GM12878 (cell line): Measurements from ENCODE around the gene RCAN1. TPM values are rescaled to one million over a fixed set of nuclear protein-coding genes. Genes with fewer than 3 reads are reported as not detected.

Source experiments
- ATAC-seq: fragments of 200-7000 bp; cut with Tn5 transposase; 3 replicates; pipeline ENCODE4 v1.9.1; 2020; ENCODE audit warnings: mild to moderate bottlenecking, moderate library complexity
- BruUV-seq: library from RNA; stranded (reverse); fragments of 400-500 nt; replicated peaks from 2 replicates; lab custom pipeline; 2021; lab: Mats Ljungman, UMichigan
- CTCF ChIA-PET: fragments of 300-600 bp; sonication (Branson Sonifier 250); formaldehyde crosslinking; extraction: SDS; loops from one replicate; lab custom pipeline; 2021; ENCODE audit warnings: inconsistent platforms; lab: Yijun Ruan, JAX
- POLR2A ChIA-PET: fragments of 350-600 bp; formaldehyde crosslinking; extraction: SDS; loops from one replicate; lab custom pipeline; 2021; ENCODE audit warnings: inconsistent platforms; lab: Charles Lee
- RAD21 ChIA-PET: fragments of 300-600 bp; sonication (Branson Sonifier 250); formaldehyde crosslinking; loops from one replicate; lab custom pipeline; 2023; ENCODE audit warnings: antibody characterized with exemption; ENCODE audit not compliant: unreplicated experiment; lab: Charles Lee
- SMC1A ChIA-PET: fragments of 300-600 bp; sonication (Branson Sonifier 250); formaldehyde crosslinking; loops from one replicate; lab custom pipeline; 2023; ENCODE audit not compliant: unreplicated experiment, uncharacterized antibody; lab: Charles Lee
- DNase-seq: peaks from one replicate; pipeline ENCODE4 v3.0.0-alpha.2; 2011; ENCODE audit warnings: low read depth, low spot score
- FAIRE-seq: peaks from 3 replicates; lab custom pipeline; 2011; peaks lifted over from hg19 to GRCh38; lab: Jason Lieb, UNC
- H2AFZ ChIP-seq: 2 replicates; pipeline ENCODE4 v1.6.0; 2011; ENCODE audit warnings: low read depth, low read length, control low read depth; ENCODE audit not compliant: control insufficient read depth
- H3K27ac ChIP-seq: 2 replicates; pipeline ENCODE4 v1.5.1; 2011; ENCODE audit warnings: control low read depth; ENCODE audit not compliant: control insufficient read depth, insufficient read depth
- H3K27me3 ChIP-seq, 2 experiments: replicated peaks in 1 of 2; 2 replicates each; pipeline versions ENCODE4 v1.6.0 to v1.6.1; 2011; ENCODE audit warnings: low read length in 1 of 2; ENCODE audit not compliant: control insufficient read depth in 2 of 2, insufficient read depth in 2 of 2
- H3K36me3 ChIP-seq, 2 experiments: 2 replicates each; pipeline ENCODE4 v1.5.1; 2011; ENCODE audit warnings: low read length in 1 of 2; ENCODE audit not compliant: control insufficient read depth in 2 of 2, insufficient read depth in 2 of 2
- H3K4me1 ChIP-seq: 2 replicates; pipeline ENCODE4 v1.6.1; 2011; ENCODE audit warnings: mild to moderate bottlenecking, low read length, moderate library complexity, mixed read lengths; ENCODE audit not compliant: control insufficient read depth, insufficient read depth
- H3K4me2 ChIP-seq: 2 replicates; pipeline ENCODE4 v1.6.0; 2011; ENCODE audit warnings: control low read depth; ENCODE audit not compliant: control insufficient read depth, insufficient read depth
- H3K4me3 ChIP-seq: fragments of 200-600 bp; sonication (generic); 2 replicates; pipeline ENCODE4 v1.5.1; 2016
- H3K79me2 ChIP-seq: 2 replicates; pipeline ENCODE4 v1.6.0; 2011; ENCODE audit warnings: low read length; ENCODE audit not compliant: control insufficient read depth, insufficient read depth
- H3K9ac ChIP-seq: 2 replicates; pipeline ENCODE4 v1.8.0; 2011; ENCODE audit warnings: low read length, control low read depth, mixed read lengths; ENCODE audit not compliant: control insufficient read depth, insufficient read depth
- H3K9me3 ChIP-seq: replicated peaks from 3 replicates; pipeline ENCODE4 v1.5.1; 2011; ENCODE audit warnings: mild to moderate bottlenecking, low read length; ENCODE audit not compliant: control insufficient read depth, insufficient read depth
- H4K20me1 ChIP-seq: 2 replicates; pipeline ENCODE4 v1.6.0; 2011; ENCODE audit not compliant: control insufficient read depth, insufficient read depth
- CTCF ChIP-seq, 3 experiments: IDR thresholded peaks in 2 of 3; conservative IDR thresholded peaks in 1 of 3; 2 replicates each; pipeline ENCODE4 v1.5.1; 2011; ENCODE audit warnings: low read depth in 3 of 3, low read length in 3 of 3, mild to moderate bottlenecking in 3 of 3, control low read depth in 2 of 3, moderate library complexity in 2 of 3, inconsistent platforms in 1 of 3, mixed read lengths in 1 of 3; ENCODE audit not compliant: control insufficient read depth in 2 of 3, insufficient read depth in 1 of 3; ENCODE audit errors: extremely low read depth in 1 of 3
- DPF2 ChIP-seq: fragments of 450-650 bp; IDR thresholded peaks from 2 replicates; pipeline ENCODE4 v1.6.1; 2017; ENCODE audit warnings: mild to moderate bottlenecking
- FOXM1 ChIP-seq: IDR thresholded peaks from 2 replicates; pipeline ENCODE4 v1.6.1; 2012; ENCODE audit warnings: low read depth, mild to moderate bottlenecking, inconsistent platforms, low read length, moderate library complexity
- LARP7 ChIP-seq: fragments of 450-650 bp; IDR thresholded peaks from 2 replicates; pipeline ENCODE4 v1.6.1; 2017; ENCODE audit warnings: mild to moderate bottlenecking
- POLR2A ChIP-seq: IDR thresholded peaks from 2 replicates; pipeline ENCODE4 v1.6.1; 2011; ENCODE audit warnings: low read depth, mild to moderate bottlenecking, low read length
- RELA ChIP-seq: fragments of 450-650 bp; IDR thresholded peaks from 2 replicates; pipeline ENCODE4 v1.8.0; 2014; ENCODE audit warnings: borderline replicate concordance; ENCODE audit not compliant: partially characterized antibody
- SMAD5 ChIP-seq: IDR thresholded peaks from 2 replicates; pipeline ENCODE4 v1.6.1; 2016; ENCODE audit warnings: antibody characterized with exemption, low read depth
- WGBS: methylation state at CpG from one replicate; pipeline ENCODE4 v1.1.6; 2016; ENCODE audit warnings: low lambda C conversion rate; ENCODE audit not compliant: insufficient replicate concordance, insufficient coverage; ENCODE audit errors: missing lambda C conversion rate; 5-methylcytosine and 5-hydroxymethylcytosine counted together
- in situ Hi-C: fragments of 300-500 bp; cut with MboI; formaldehyde crosslinking; loops from 9 replicates; pipeline ENCODE4 v1.14.3; 2018; ENCODE audit warnings: mixed read lengths
- intact Hi-C: fragments of 100-400 bp; cut with micrococcal nuclease; formaldehyde crosslinking; loops from one replicate; pipeline ENCODE4 v1.14.2; 2022; ENCODE audit not compliant: unreplicated experiment
- polyA plus RNA-seq, 11 experiments: library from polyadenylated mRNA; depleted of rRNA in 4 of 11; unstranded in 6 of 11; stranded (reverse) in 5 of 11; fragments of >200 nt; fragmentation: Nextera tagmentation in 4 of 11; fragmentation: Illumina TruSeq in 1 of 11; extraction: Ambion mirVana in 4 of 11; extraction: Trizol in 1 of 11; gene quantifications; 1 replicate in 1 of 11; 2 replicates in 10 of 11; pipeline versions ENCODE4 v1.2.1 to v1.2.3, GENCODE V29; 2011 to 2016; ENCODE audit warnings: inconsistent platforms in 2 of 11, missing spikeins in 2 of 11, low read depth in 1 of 11
- total RNA-seq, 4 experiments: library from RNA; depleted of rRNA in 3 of 4; stranded (reverse); fragments of >200 nt in 3 of 4; fragmentation: Illumina TruSeq in 1 of 4; extraction: Trizol in 1 of 4; gene quantifications; 2 replicates each; pipeline versions ENCODE4 v1.2.1 to v1.2.3, GENCODE V29; 2013 to 2021
- TF ChIP-seq, protein P1 (sequence below): fragments of 450-650 bp; IDR thresholded peaks from 2 replicates; pipeline ENCODE4 v1.6.1; 2017; ENCODE audit warnings: mild to moderate bottlenecking
- TF ChIP-seq, protein P2 (sequence below): fragments of 150-350 bp; IDR thresholded peaks from 2 replicates; pipeline ENCODE4 v1.6.1; 2016; ENCODE audit warnings: low read depth, low read length
- TF ChIP-seq, protein P3 (sequence below): fragments of 450-650 bp; formaldehyde crosslinking; IDR thresholded peaks from 2 replicates; pipeline ENCODE4 v1.4.0; 2020; ENCODE audit warnings: mild to moderate bottlenecking, moderate library complexity

The RCAN1 gene
- total and polyA plus RNA-seq, 10 of the 15 experiments (the other 5 are each of a cell fraction or from before 2014, with no cell fraction given), result 2.8 to 12.9 (median 10.5) TPM

- H2AFZ ChIP-seq, result no peak overlapping the region
- no peak for ATAC-seq
- DNase-seq, result no peak
- H3K79me2 ChIP-seq, result no peaks in the 10 kb centered on the region
- no peaks in the 10 kb centered on the region for H4K20me1 ChIP-seq
- H3K4me3 ChIP-seq, result no peak overlapping the region
- H3K27me3 ChIP-seq, result no peaks in the 10 kb centered on the region
- no peaks in the 10 kb centered on the region for H3K9me3 ChIP-seq
- intact Hi-C loops (no loop called here), in situ Hi-C loops (no loop called here)
- ChIA-PET POLR2A (no interaction called here), RAD21 (interaction anchor here (1.0 kb wide), 1 partner anchor 86 kb away, joined by 5 read pairs; no protein-coding TSS in a partner anchor), SMC1A (interaction anchor here (1.0 to 1.6 kb wide), 2 partner anchors 9 to 10 kb away, joined by 3 read pairs; no protein-coding TSS in a partner anchor), CTCF (interaction anchor here (0.7 to 13.6 kb wide), 6 partner anchors 9 to 115 kb away, joined by 3 to 216 read pairs (median 7); no protein-coding TSS in a partner anchor)
- no peak for FAIRE-seq
- no peaks in the 10 kb centered on the region for H3K4me1 ChIP-seq
- TF ChIP-seq, protein P1, sequence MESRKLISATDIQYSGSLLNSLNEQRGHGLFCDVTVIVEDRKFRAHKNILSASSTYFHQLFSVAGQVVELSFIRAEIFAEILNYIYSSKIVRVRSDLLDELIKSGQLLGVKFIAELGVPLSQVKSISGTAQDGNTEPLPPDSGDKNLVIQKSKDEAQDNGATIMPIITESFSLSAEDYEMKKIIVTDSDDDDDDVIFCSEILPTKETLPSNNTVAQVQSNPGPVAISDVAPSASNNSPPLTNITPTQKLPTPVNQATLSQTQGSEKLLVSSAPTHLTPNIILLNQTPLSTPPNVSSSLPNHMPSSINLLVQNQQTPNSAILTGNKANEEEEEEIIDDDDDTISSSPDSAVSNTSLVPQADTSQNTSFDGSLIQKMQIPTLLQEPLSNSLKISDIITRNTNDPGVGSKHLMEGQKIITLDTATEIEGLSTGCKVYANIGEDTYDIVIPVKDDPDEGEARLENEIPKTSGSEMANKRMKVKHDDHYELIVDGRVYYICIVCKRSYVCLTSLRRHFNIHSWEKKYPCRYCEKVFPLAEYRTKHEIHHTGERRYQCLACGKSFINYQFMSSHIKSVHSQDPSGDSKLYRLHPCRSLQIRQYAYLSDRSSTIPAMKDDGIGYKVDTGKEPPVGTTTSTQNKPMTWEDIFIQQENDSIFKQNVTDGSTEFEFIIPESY, result no peak
- no peak for TF ChIP-seq FOXM1
- TF ChIP-seq DPF2, result no peak
- TF ChIP-seq, protein P2, sequence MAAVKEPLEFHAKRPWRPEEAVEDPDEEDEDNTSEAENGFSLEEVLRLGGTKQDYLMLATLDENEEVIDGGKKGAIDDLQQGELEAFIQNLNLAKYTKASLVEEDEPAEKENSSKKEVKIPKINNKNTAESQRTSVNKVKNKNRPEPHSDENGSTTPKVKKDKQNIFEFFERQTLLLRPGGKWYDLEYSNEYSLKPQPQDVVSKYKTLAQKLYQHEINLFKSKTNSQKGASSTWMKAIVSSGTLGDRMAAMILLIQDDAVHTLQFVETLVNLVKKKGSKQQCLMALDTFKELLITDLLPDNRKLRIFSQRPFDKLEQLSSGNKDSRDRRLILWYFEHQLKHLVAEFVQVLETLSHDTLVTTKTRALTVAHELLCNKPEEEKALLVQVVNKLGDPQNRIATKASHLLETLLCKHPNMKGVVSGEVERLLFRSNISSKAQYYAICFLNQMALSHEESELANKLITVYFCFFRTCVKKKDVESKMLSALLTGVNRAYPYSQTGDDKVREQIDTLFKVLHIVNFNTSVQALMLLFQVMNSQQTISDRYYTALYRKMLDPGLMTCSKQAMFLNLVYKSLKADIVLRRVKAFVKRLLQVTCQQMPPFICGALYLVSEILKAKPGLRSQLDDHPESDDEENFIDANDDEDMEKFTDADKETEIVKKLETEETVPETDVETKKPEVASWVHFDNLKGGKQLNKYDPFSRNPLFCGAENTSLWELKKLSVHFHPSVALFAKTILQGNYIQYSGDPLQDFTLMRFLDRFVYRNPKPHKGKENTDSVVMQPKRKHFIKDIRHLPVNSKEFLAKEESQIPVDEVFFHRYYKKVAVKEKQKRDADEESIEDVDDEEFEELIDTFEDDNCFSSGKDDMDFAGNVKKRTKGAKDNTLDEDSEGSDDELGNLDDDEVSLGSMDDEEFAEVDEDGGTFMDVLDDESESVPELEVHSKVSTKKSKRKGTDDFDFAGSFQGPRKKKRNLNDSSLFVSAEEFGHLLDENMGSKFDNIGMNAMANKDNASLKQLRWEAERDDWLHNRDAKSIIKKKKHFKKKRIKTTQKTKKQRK, result no peak
- no peak for TF ChIP-seq LARP7
- TF ChIP-seq, protein P3, sequence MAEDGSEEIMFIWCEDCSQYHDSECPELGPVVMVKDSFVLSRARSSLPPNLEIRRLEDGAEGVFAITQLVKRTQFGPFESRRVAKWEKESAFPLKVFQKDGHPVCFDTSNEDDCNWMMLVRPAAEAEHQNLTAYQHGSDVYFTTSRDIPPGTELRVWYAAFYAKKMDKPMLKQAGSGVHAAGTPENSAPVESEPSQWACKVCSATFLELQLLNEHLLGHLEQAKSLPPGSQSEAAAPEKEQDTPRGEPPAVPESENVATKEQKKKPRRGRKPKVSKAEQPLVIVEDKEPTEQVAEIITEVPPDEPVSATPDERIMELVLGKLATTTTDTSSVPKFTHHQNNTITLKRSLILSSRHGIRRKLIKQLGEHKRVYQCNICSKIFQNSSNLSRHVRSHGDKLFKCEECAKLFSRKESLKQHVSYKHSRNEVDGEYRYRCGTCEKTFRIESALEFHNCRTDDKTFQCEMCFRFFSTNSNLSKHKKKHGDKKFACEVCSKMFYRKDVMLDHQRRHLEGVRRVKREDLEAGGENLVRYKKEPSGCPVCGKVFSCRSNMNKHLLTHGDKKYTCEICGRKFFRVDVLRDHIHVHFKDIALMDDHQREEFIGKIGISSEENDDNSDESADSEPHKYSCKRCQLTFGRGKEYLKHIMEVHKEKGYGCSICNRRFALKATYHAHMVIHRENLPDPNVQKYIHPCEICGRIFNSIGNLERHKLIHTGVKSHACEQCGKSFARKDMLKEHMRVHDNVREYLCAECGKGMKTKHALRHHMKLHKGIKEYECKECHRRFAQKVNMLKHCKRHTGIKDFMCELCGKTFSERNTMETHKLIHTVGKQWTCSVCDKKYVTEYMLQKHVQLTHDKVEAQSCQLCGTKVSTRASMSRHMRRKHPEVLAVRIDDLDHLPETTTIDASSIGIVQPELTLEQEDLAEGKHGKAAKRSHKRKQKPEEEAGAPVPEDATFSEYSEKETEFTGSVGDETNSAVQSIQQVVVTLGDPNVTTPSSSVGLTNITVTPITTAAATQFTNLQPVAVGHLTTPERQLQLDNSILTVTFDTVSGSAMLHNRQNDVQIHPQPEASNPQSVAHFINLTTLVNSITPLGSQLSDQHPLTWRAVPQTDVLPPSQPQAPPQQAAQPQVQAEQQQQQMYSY (CRISPR knock-in tag), result no peak
- TF ChIP-seq SMAD5, result no peak
- TF ChIP-seq POLR2A, result no peak
- no peak for TF ChIP-seq CTCF (IDR thresholded peaks at IDR 0.05 in 2 of 3, conservative IDR thresholded peaks at IDR 0.05 in 1 of 3; ENCODE audit: control insufficient read depth in 2 of 3, extremely low read depth in 1 of 3, insufficient read depth in 1 of 3, low read depth in 3 of 3, low read length in 3 of 3)
- TF ChIP-seq RELA, result no peak
- H3K4me2 ChIP-seq, result no peak overlapping the region
- H3K9ac ChIP-seq, result no peak overlapping the region
- WGBS, result 87% methylated on average over 5 of the region's 5 CpGs
- no TSS peak for BruUV-seq
- H3K36me3 ChIP-seq, result peaks cover 0 to 2% of the 10 kb centered on the region in 2 experiments; a peak in 1 of 4 replicates
- H3K27ac ChIP-seq, result no peak overlapping the region
Observed at GRCh38 chr21:34517039-34517438, 97.9 kb downstream of the RCAN1 start.
